D721Med (cell line): ENCODE data around the gene MYADM.
"Not testable (repeated sequence)": the region's sequence is repeated elsewhere in the genome, so short reads cannot be mapped to it uniquely, and the experiment has no call there.

ENCODE experiments used
- DNase-seq: peaks from one replicate; pipeline ENCODE4 v3.0.0; 2011; ENCODE audit warnings: low spot score; ENCODE audit not compliant: insufficient read length
- FAIRE-seq: peaks from 2 replicates; lab custom pipeline; 2011; peaks lifted over from hg19 to GRCh38; lab: Jason Lieb, UNC
- TF ChIP-seq, protein P1 (sequence below): IDR thresholded peaks from 2 replicates; pipeline ENCODE4 v1.5.1; 2012; ENCODE audit warnings: mild to moderate bottlenecking, control low read depth; ENCODE audit not compliant: insufficient read depth; ENCODE audit errors: missing control alignments

The MYADM gene

GRCh38 chr19:53828531-53828930 lies 39.2 kb upstream of the MYADM start:
- no peak for FAIRE-seq
- DNase-seq, result no peak
- TF ChIP-seq, protein P1, sequence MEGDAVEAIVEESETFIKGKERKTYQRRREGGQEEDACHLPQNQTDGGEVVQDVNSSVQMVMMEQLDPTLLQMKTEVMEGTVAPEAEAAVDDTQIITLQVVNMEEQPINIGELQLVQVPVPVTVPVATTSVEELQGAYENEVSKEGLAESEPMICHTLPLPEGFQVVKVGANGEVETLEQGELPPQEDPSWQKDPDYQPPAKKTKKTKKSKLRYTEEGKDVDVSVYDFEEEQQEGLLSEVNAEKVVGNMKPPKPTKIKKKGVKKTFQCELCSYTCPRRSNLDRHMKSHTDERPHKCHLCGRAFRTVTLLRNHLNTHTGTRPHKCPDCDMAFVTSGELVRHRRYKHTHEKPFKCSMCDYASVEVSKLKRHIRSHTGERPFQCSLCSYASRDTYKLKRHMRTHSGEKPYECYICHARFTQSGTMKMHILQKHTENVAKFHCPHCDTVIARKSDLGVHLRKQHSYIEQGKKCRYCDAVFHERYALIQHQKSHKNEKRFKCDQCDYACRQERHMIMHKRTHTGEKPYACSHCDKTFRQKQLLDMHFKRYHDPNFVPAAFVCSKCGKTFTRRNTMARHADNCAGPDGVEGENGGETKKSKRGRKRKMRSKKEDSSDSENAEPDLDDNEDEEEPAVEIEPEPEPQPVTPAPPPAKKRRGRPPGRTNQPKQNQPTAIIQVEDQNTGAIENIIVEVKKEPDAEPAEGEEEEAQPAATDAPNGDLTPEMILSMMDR, result no peak

DNA sequence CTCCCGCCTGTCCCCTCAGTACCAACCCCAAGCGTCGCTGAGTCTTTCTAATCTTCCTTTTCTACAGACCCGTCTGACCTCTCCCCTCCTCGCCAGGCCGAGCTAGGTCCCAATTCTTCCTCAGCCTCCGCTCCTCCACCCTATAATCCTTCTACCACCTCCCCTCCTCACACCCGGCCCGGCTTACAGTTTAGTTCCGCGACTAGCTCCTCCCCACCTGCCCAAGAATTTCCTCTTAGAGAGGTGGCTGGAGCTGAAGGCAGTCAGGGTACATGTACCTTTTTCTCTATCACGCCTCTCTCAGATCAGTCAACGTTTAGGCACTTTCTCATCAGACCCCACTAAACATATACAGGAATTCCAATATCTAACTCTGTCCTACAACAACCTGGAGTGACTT lies 34.8 kb upstream of the MYADM start:
- FAIRE-seq, DNase-seq: not testable (repeated sequence)

DNA sequence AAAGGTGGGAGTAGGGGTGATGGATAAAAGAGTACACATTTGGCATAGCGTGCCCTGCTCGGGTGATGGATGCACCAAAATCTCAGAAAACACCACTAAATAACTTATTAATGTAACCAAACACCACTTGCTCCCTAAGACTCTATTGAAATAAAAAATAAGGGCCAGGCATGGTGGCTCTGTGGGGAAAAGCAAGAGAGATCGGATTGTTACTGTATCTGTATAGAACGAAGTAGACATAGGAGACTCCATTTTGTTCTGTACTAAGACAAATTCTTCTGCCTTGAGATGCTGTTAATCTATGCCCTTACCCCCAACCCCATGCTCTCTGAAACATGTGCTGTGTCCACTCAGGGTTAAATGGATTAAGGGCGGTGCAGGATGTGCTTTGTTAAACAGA lies 29.2 kb upstream of the MYADM start:
- not testable (repeated sequence) for FAIRE-seq

DNA sequence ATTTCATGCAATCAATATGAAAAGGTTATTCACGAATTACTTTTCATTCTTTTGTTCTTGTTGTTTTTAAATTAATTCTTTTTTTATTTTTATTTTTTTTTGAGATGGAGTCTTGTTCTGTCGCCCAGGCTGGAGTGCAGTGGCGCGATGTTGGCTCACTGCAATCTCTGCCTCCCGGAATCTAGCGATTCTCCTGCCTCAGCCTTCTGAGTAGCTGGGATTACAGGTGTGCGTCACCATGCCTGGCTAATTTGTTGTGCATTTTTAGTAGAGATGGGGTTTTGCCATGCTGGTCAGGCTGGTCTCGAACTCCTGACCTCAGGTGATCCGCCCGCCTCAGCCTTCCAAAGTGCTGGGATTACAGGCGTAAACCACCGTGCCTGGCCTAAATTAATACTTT lies 27.4 kb upstream of the MYADM start:
- FAIRE-seq, DNase-seq: not testable (repeated sequence)

More for the DNA sequence above, 29.2 kb upstream of the MYADM start:
- not testable (repeated sequence) for DNase-seq

GRCh38 chr19:53840914-53841313 lies 26.8 kb upstream of the MYADM start:
- DNase-seq, FAIRE-seq: not testable (repeated sequence)

GRCh38 chr19:53844849-53845246 lies 22.8 kb upstream of the MYADM start:
- TF ChIP-seq, protein P1, result no peak
- DNase-seq (no peak), FAIRE-seq (no peak)

DNA sequence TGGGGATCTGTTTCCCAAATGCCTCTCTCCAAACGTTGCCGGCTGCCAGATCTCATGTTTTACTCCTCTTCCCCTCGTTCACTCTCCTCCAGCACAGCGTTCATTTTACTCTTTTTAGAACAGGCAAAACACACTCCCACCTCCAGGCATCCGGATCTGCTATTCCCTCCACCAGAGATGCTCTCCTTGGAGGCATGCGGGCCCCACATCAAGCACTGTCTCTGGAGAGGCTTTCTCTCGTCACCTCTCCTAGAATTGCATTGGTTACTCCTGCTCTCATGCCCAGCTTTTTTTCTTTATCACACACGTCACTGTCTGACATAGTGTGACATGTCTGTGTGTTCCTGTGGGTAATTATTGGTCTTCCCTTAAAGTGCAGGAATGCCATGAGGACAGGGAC lies 20.1 kb upstream of the MYADM start:
- TF ChIP-seq, protein P1, result no peak
- DNase-seq, result no peak
- FAIRE-seq, result no peak

DNA sequence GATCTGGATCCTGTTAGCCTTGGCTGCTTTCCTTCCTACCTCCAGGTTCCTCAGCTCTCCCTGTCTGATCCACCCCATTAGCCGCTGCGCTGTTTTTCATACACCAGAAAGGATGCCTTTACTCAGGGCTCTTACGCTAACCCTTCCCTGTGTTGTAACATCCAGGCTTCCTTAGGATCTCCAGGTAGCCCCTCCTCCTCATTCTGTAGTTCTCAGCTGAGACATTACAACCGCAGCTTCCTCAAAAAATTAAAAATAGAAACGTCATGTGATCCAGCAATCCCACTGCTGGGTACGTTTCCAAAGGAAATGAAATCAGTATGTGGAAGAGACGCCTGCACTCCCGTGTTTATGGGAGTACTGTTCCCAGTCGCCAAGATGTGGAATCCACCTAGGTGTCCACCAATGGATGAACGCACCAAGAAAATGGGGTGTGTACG lies 18.4 kb upstream of the MYADM start:
- TF ChIP-seq, protein P1, result no peak
- DNase-seq, result no peak
- no peak for FAIRE-seq

GRCh38 chr19:53853707-53854106 lies 14.0 kb upstream of the MYADM start:
- TF ChIP-seq, protein P1, result no peak
- FAIRE-seq (no peak), DNase-seq (no peak)
